Vagina (tissue), 2 donors: ENCODE results near the gene RLN3. TPM values are rescaled to one million over a fixed set of nuclear protein-coding genes. Genes with fewer than 3 reads are reported as not detected.

Experiments
- DNase-seq, 2 donors: peaks; one replicate each; pipeline ENCODE4 v3.0.0-alpha.2; 2017; ENCODE audit errors: extremely low spot score in 2 of 2
- H3K27ac ChIP-seq: fragments of 200-600 bp; sonication (generic); one replicate; pipeline ENCODE4 v1.5.1; 2019
- H3K27me3 ChIP-seq: fragments of 200-600 bp; sonication (generic); one replicate; pipeline ENCODE4 v1.5.1; 2019
- H3K36me3 ChIP-seq, 2 donors: fragments of 200-600 bp; sonication (generic); one replicate each; pipeline ENCODE4 v1.5.1; 2017 to 2019
- H3K4me1 ChIP-seq: fragments of 200-600 bp; sonication (generic); one replicate; pipeline ENCODE4 v1.5.1; 2019
- H3K4me3 ChIP-seq, 2 donors: fragments of 200-600 bp; sonication (generic); 1 replicate in 1 of 2; 2 replicates in 1 of 2; pipeline ENCODE4 v1.5.1; 2016 to 2019
- H3K9me3 ChIP-seq: fragments of 200-600 bp; sonication (generic); one replicate; pipeline ENCODE4 v1.5.1; 2019
- CTCF ChIP-seq, 3 experiments: fragments of 450-650 bp in 2 of 3; fragments of 200-600 bp in 1 of 3; sonication (generic) in 1 of 3; IDR thresholded peaks; one replicate each; pipeline ENCODE4 v1.5.1; 2017 to 2019; ENCODE audit warnings: antibody characterized with exemption in 3 of 3, mild to moderate bottlenecking in 2 of 3, moderate library complexity in 2 of 3
- POLR2A ChIP-seq, 2 donors: fragments of 450-650 bp; IDR thresholded peaks; one replicate each; pipeline ENCODE4 v1.6.1; 2017; ENCODE audit warnings: antibody characterized with exemption in 2 of 2, mild to moderate bottlenecking in 2 of 2, moderate library complexity in 2 of 2
- POLR2AphosphoS5 ChIP-seq, 2 donors: sonication (generic); formaldehyde crosslinking; IDR thresholded peaks; one replicate each; pipeline ENCODE4 v1.9.0; 2017; ENCODE audit warnings: antibody characterized with exemption in 2 of 2, mild to moderate bottlenecking in 2 of 2, low read depth in 1 of 2; ENCODE audit not compliant: insufficient read depth in 1 of 2
- intact Hi-C: fragments of 100-400 bp; cut with DNase I; formaldehyde crosslinking; loops from one replicate; pipeline ENCODE4 v1.15.1; 2023
- total RNA-seq: library from RNA; depleted of rRNA; stranded (reverse); fragments of >200 nt; gene quantifications from one replicate; pipeline ENCODE4 v1.2.3, GENCODE V29; 2016

RLN3 gene
- total RNA-seq, 1 donor from 2014 or later, result not detected

- peak overlapping the region in 1 of 2 donors; percentile 25 for H3K4me3 ChIP-seq
- H3K27me3 ChIP-seq, result no peaks in the 10 kb centered on the region
- DNase-seq, result no peak
- H3K4me1 ChIP-seq, result peaks cover 8% of the 10 kb centered on the region
- peaks cover 0 to 15% of the 10 kb centered on the region in 2 donors for H3K36me3 ChIP-seq
- peak overlapping the region; percentile 60 for H3K27ac ChIP-seq
- TF ChIP-seq CTCF (IDR thresholded peaks at IDR 0.05) (no peak), POLR2AphosphoS5 (IDR thresholded peaks at IDR 0.05; ENCODE audit: insufficient read depth in 1 of 2, low read depth in 1 of 2) (no peak), POLR2A (IDR thresholded peaks at IDR 0.05) (no peak)
- H3K9me3 ChIP-seq, result no peaks in the 10 kb centered on the region
- intact Hi-C loops, result no loop called here
Measured at GRCh38 chr19:13987101-13987890, 40.7 kb upstream of the RLN3 start.

GRCh38 chr19:13989487-13989886 lies 38.5 kb upstream of the RLN3 start:
- H3K9me3 ChIP-seq, result no peaks in the 10 kb centered on the region
- peaks cover 8% of the 10 kb centered on the region for H3K4me1 ChIP-seq
- H3K27me3 ChIP-seq, result no peaks in the 10 kb centered on the region
- peaks cover 0 to 21% of the 10 kb centered on the region in 2 donors for H3K36me3 ChIP-seq
- H3K4me3 ChIP-seq, result no peak overlapping the region
- intact Hi-C loops, result no loop called here
- no peak overlapping the region for H3K27ac ChIP-seq
- no peak for TF ChIP-seq CTCF (IDR thresholded peaks at IDR 0.05)
- TF ChIP-seq POLR2A (IDR thresholded peaks at IDR 0.05), result no peak
- no peak for TF ChIP-seq POLR2AphosphoS5 (IDR thresholded peaks at IDR 0.05; ENCODE audit: insufficient read depth in 1 of 2, low read depth in 1 of 2)
- DNase-seq, result no peak

GRCh38 chr19:13990085-13990484 lies 37.9 kb upstream of the RLN3 start:
- no peak overlapping the region for H3K4me3 ChIP-seq
- TF ChIP-seq CTCF (IDR thresholded peaks at IDR 0.05) (no peak), POLR2A (IDR thresholded peaks at IDR 0.05) (no peak)
- no peak overlapping the region for H3K27ac ChIP-seq
- H3K27me3 ChIP-seq, result no peaks in the 10 kb centered on the region
- H3K4me1 ChIP-seq, result peaks cover 10% of the 10 kb centered on the region
- H3K9me3 ChIP-seq, result no peaks in the 10 kb centered on the region
- H3K36me3 ChIP-seq, result peaks cover 0 to 21% of the 10 kb centered on the region in 2 donors
- DNase-seq, result no peak
- intact Hi-C loops, result no loop called here

- no peak for DNase-seq
- H3K4me1 ChIP-seq, result peaks cover 7% of the 10 kb centered on the region
- intact Hi-C loops, result no loop called here
- TF ChIP-seq POLR2A (IDR thresholded peaks at IDR 0.05) (no peak), CTCF (IDR thresholded peaks at IDR 0.05) (no peak), POLR2AphosphoS5 (IDR thresholded peaks at IDR 0.05; ENCODE audit: insufficient read depth in 1 of 2, low read depth in 1 of 2) (no peak)
- no peaks in the 10 kb centered on the region for H3K27me3 ChIP-seq
- no peak overlapping the region for H3K4me3 ChIP-seq
- peaks cover 0 to 21% of the 10 kb centered on the region in 2 donors for H3K36me3 ChIP-seq
- no peaks in the 10 kb centered on the region for H3K9me3 ChIP-seq
- H3K27ac ChIP-seq, result no peak overlapping the region
Measured at GRCh38 chr19:13992025-13992424, 35.9 kb upstream of the RLN3 start.

- no peak overlapping the region for H3K27ac ChIP-seq
Measured at GRCh38 chr19:13993590-13994300, 34.2 kb upstream of the RLN3 start.

More at GRCh38 chr19:13993590-13994300, 34.2 kb upstream of the RLN3 start:
- H3K4me1 ChIP-seq, result peaks cover 6% of the 10 kb centered on the region
- DNase-seq, result no peak
- peaks cover 0 to 21% of the 10 kb centered on the region in 2 donors for H3K36me3 ChIP-seq
- H3K27me3 ChIP-seq, result no peaks in the 10 kb centered on the region
- H3K4me3 ChIP-seq, result no peak overlapping the region
- no peaks in the 10 kb centered on the region for H3K9me3 ChIP-seq
- no peak for TF ChIP-seq CTCF (IDR thresholded peaks at IDR 0.05)
- no peak for TF ChIP-seq POLR2AphosphoS5 (IDR thresholded peaks at IDR 0.05; ENCODE audit: insufficient read depth in 1 of 2, low read depth in 1 of 2)
- TF ChIP-seq POLR2A (IDR thresholded peaks at IDR 0.05), result no peak
- intact Hi-C loops, result no loop called here
